GM12891 (cell line): Measurements from ENCODE around the gene PCSK4.

Experiments used
- DNase-seq: peaks from one replicate; pipeline ENCODE4 v3.0.0; 2011; ENCODE audit warnings: low spot score; ENCODE audit not compliant: insufficient read length
- FAIRE-seq: peaks from 2 replicates; lab custom pipeline; 2011; peaks lifted over from hg19 to GRCh38; lab: Jason Lieb, UNC
- PAX5 ChIP-seq: IDR thresholded peaks from 2 replicates; pipeline ENCODE4 v1.6.1; 2011; ENCODE audit warnings: low read length, moderate library complexity, mild to moderate bottlenecking; ENCODE audit not compliant: insufficient read depth, severe bottlenecking
- POLR2A ChIP-seq: IDR thresholded peaks from 2 replicates; pipeline ENCODE4 v1.6.1; 2011; ENCODE audit warnings: low read depth, low read length, control low read depth
- POLR2AphosphoS5 ChIP-seq: IDR thresholded peaks from 2 replicates; pipeline ENCODE4 v1.6.1; 2011; ENCODE audit warnings: low read depth, low read length, control low read depth
- POU2F2 ChIP-seq: IDR thresholded peaks from 2 replicates; pipeline ENCODE4 v1.6.1; 2011; ENCODE audit warnings: low read depth, mild to moderate bottlenecking, control low read depth, low read length, moderate library complexity
- SPI1 ChIP-seq: IDR thresholded peaks from 2 replicates; pipeline ENCODE4 v1.6.1; 2011; ENCODE audit warnings: low read depth, low read length, control low read depth
- TAF1 ChIP-seq: IDR thresholded peaks from 2 replicates; pipeline ENCODE4 v1.6.1; 2011; ENCODE audit warnings: low read depth, low read length, control low read depth

Gene PCSK4

GRCh38 chr19:1512671-1513498 is 22.7 kb upstream of the PCSK4 start, which contains the start of gene ADAMTSL5:
Gene ADAMTSL5 (minus strand): TSS chr19:1513019. CDS start chr19:1510943, 2,076 bp downstream.
- DNase-seq (peak; percentile 84), FAIRE-seq (no peak)
- TF ChIP-seq POU2F2 (no peak), SPI1 (no peak), TAF1 (no peak)

- no peak for TF ChIP-seq PAX5
- FAIRE-seq (no peak), DNase-seq (no peak)
These were observed 21.5 kb upstream of the PCSK4 start for GRCh38 chr19:1511318-1512317.

GRCh38 chr19:1510807-1511206 is 20.7 kb upstream of the PCSK4 start:
- no peak for TF ChIP-seq SPI1
- TF ChIP-seq TAF1: no peak
- TF ChIP-seq POU2F2: no peak
- TF ChIP-seq PAX5: no peak
- TF ChIP-seq POLR2A: no peak
- TF ChIP-seq POLR2AphosphoS5: no peak
- DNase-seq (no peak), FAIRE-seq (no peak)

GRCh38 chr19:1510442-1510806 is 20.3 kb upstream of the PCSK4 start:
- FAIRE-seq (no peak), DNase-seq (no peak)
- no peak for TF ChIP-seq POLR2AphosphoS5
- TF ChIP-seq SPI1: no peak
- no peak for TF ChIP-seq TAF1
- TF ChIP-seq POLR2A: no peak
- no peak for TF ChIP-seq POU2F2
- TF ChIP-seq PAX5: no peak

GRCh38 chr19:1509602-1510441 is 19.7 kb upstream of the PCSK4 start:
- no peak for DNase-seq
- FAIRE-seq: no peak
- no peak for TF ChIP-seq POU2F2
- TF ChIP-seq POLR2AphosphoS5: no peak
- no peak for TF ChIP-seq POLR2A
- TF ChIP-seq SPI1: no peak
- TF ChIP-seq PAX5: no peak
- TF ChIP-seq TAF1: no peak

- DNase-seq (no peak), FAIRE-seq (no peak)
- no peak for TF ChIP-seq PAX5
- TF ChIP-seq POLR2A: no peak
- TF ChIP-seq TAF1: no peak
- TF ChIP-seq SPI1: no peak
These were observed 18.3 kb upstream of the PCSK4 start for GRCh38 chr19:1508507-1508856.

GRCh38 chr19:1507763-1508506 is 17.8 kb upstream of the PCSK4 start:
- DNase-seq (peak; percentile 87), FAIRE-seq (no peak)
- TF ChIP-seq TAF1: no peak
- TF ChIP-seq POLR2A: no peak
- TF ChIP-seq POLR2AphosphoS5: no peak
- no peak for TF ChIP-seq POU2F2

GRCh38 chr19:1507192-1507660 is 17.1 kb upstream of the PCSK4 start:
- DNase-seq (no peak), FAIRE-seq (no peak)
- TF ChIP-seq POLR2AphosphoS5 (no peak), SPI1 (no peak)
